Left renal cortex interstitium (tissue), 4 donors: ENCODE results near the gene SPATA7. TPM values are rescaled to one million over a fixed set of nuclear protein-coding genes. Genes with fewer than 3 reads are reported as not detected.

ENCODE experiments used
- DNase-seq, 4 donors: peaks; one replicate each; pipeline ENCODE4 v3.0.0-alpha.2; 2013; ENCODE audit warnings: low read depth in 4 of 4, low spot score in 2 of 4, missing footprints in 1 of 4
- polyA plus RNA-seq, 4 donors: library from polyadenylated mRNA; unstranded; fragments of 120-200 nt; gene quantifications; one replicate each; pipeline ENCODE4 v1.2.1, GENCODE V29; 2013; ENCODE audit not compliant: insufficient read length in 4 of 4

SPATA7 gene
- polyA plus RNA-seq, 4 donors: 23.6 to 32.0 (median 25.1) TPM

DNA sequence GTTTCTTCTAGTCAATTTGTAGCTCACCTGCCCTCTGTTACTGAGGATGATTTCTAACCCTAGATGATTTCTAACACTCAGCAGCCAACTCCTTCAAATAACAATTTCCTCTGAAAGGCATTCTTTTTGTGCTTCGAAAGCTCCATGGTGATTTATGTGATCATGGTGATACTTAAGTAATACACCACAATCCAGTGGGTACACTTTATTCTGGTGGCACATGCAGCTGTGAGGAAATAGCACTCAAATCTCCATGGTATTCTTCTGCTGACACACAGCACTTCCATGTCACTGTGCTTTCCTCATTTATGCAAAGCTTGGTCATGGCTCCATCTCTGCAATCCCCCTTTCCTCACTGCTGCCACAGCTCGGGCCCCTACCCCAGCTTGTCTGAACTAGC, 95.6 kb downstream of the SPATA7 start:
- no peak for DNase-seq

DNA sequence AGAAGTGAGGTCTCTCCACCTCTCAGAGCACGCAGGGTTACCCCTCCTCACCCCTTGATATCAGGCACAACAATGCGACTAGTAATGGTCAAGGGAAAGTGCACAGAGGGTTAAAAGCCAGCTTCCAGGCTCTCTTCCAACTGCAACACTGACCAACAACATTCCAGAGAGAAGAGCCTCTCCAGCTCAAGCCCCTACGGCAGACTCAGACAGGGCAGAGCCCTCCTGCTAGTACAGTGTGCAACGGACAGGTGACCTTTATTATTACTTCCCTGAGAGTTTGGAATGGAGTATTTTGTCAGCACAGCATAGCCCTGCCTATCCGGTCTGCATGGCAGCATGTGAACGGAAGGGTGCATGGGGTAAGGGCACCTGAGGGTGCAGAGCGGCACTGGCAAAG, 96.3 kb downstream of the SPATA7 start:
- no peak for DNase-seq

DNA sequence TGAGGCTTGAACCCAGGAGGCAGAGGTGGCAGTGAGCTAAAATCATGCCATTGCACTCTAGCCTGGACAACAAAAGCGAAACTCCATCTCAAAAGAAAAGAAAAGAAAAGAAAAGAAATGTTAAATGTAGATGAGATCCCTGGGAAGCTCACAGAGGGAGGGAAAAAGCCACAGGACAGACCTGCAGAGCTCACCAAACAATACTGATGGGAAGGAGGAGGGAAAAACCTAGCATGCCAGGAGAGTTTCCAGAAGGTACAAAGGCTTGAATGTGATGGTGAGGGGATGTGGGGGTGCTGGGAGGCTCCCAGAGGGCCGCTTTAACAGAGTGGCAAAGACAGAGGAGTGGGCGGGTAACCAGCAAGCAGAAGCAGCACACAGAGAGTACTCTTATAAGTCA, 97.1 kb downstream of the SPATA7 start:
- no peak for DNase-seq

Other genes with a start within 250 kb of the SPATA7 start
- gene KCNK10, start 62.4 kb upstream of the SPATA7 start, polyA plus RNA-seq: under 1 TPM; 0.22 to 0.30 (median 0.26) TPM
- 10 to 100 TPM; 37.2 to 40.2 (median 38.8) TPM for gene PTPN21, start 169.3 kb downstream of the SPATA7 start, polyA plus RNA-seq
- gene ZC3H14, start 177.4 kb downstream of the SPATA7 start, polyA plus RNA-seq: 100 to 1,000 TPM in 2 of 4 donors, 10 to 100 TPM in 2; 79.6 to 114 (median 101) TPM